ENCODE results near the gene INAFM2.

DNA sequence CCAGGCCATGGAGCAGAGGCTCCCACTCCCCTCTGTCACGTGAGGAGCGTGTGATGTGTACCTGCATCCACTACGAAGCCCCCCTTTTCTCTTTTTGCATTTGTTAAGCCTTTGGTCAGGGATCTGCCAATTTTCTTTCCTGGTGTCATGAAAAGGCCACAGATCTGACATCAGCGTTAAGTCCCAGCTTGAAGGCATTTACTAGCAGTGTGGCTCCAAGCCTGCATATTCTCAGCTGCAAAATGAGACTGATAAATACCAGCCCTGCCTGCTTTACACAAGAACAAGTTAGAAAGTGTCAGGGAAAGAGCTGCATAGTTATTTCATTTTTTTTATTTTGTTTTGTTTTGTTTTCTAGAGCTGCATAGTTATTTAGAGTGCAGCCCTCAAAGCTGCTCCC lies 38.3 kb upstream of the INAFM2 start:
- TF ChIP-seq, protein P1, sequence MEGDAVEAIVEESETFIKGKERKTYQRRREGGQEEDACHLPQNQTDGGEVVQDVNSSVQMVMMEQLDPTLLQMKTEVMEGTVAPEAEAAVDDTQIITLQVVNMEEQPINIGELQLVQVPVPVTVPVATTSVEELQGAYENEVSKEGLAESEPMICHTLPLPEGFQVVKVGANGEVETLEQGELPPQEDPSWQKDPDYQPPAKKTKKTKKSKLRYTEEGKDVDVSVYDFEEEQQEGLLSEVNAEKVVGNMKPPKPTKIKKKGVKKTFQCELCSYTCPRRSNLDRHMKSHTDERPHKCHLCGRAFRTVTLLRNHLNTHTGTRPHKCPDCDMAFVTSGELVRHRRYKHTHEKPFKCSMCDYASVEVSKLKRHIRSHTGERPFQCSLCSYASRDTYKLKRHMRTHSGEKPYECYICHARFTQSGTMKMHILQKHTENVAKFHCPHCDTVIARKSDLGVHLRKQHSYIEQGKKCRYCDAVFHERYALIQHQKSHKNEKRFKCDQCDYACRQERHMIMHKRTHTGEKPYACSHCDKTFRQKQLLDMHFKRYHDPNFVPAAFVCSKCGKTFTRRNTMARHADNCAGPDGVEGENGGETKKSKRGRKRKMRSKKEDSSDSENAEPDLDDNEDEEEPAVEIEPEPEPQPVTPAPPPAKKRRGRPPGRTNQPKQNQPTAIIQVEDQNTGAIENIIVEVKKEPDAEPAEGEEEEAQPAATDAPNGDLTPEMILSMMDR (IDR thresholded peaks at IDR 0.05): no peak
- TF ChIP-seq POLR2A (IDR thresholded peaks at IDR 0.05): no peak

Data from heart left ventricle (tissue), 13 donors.